GM23338 (cell line): ENCODE data around the gene CT47C1. TPM values are rescaled to one million over a fixed set of nuclear protein-coding genes. Genes with fewer than 3 reads are reported as not detected.

Source experiments
- ATAC-seq: fragments of 200-7000 bp; cut with Tn5 transposase; 3 replicates; pipeline ENCODE4 v1.9.1; 2020
- DNase-seq: peaks from one replicate; pipeline ENCODE4 v3.0.0-alpha.2; 2015; ENCODE audit warnings: low spot score
- H2AFZ ChIP-seq: fragments of 200-600 bp; sonication (generic); 2 replicates; pipeline ENCODE4 v1.8.0; 2016; ENCODE audit warnings: antibody characterized with exemption, mild to moderate bottlenecking, moderate library complexity
- H3F3A ChIP-seq: fragments of 200-600 bp; sonication (generic); replicated peaks from 2 replicates; pipeline ENCODE4 v1.8.0; 2017; ENCODE audit warnings: antibody characterized with exemption, mixed run types, low read depth
- H3K27ac ChIP-seq: fragments of 200-600 bp; sonication (generic); 2 replicates; pipeline ENCODE4 v1.6.1; 2016; ENCODE audit warnings: low read depth
- H3K27me3 ChIP-seq: fragments of 200-600 bp; sonication (generic); 2 replicates; pipeline ENCODE4 v1.8.0; 2016; ENCODE audit warnings: mild to moderate bottlenecking, mixed run types, moderate library complexity; ENCODE audit not compliant: insufficient read depth
- H3K36me3 ChIP-seq: fragments of 200-600 bp; sonication (generic); 2 replicates; pipeline ENCODE4 v1.8.0; 2016; ENCODE audit warnings: mild to moderate bottlenecking; ENCODE audit not compliant: insufficient read depth
- H3K4me1 ChIP-seq: fragments of 200-600 bp; sonication (generic); 2 replicates; pipeline ENCODE4 v1.8.0; 2016; ENCODE audit warnings: mild to moderate bottlenecking, moderate library complexity; ENCODE audit not compliant: insufficient read depth
- H3K4me2 ChIP-seq: fragments of 200-600 bp; sonication (generic); 2 replicates; pipeline ENCODE4 v1.7.1; 2017; ENCODE audit warnings: mixed run types
- H3K4me3 ChIP-seq: fragments of 200-600 bp; sonication (generic); 2 replicates; pipeline ENCODE4 v1.6.1; 2016; ENCODE audit warnings: mixed run types
- H3K79me2 ChIP-seq: fragments of 200-600 bp; sonication (generic); replicated peaks from 2 replicates; pipeline ENCODE4 v1.8.0; 2017; ENCODE audit warnings: mild to moderate bottlenecking; ENCODE audit not compliant: insufficient read depth
- H3K9me2 ChIP-seq: fragments of 200-600 bp; sonication (generic); 2 replicates; pipeline ENCODE4 v1.8.0; 2017; ENCODE audit not compliant: insufficient read depth
- H4K20me1 ChIP-seq: fragments of 200-600 bp; sonication (generic); replicated peaks from 2 replicates; pipeline ENCODE4 v1.8.0; 2017; ENCODE audit warnings: mild to moderate bottlenecking; ENCODE audit not compliant: insufficient read depth
- H3K27ac Mint-ChIP-seq: 2 replicates; pipeline ENCODE4 v1.8.0; 2020; ENCODE audit warnings: inconsistent platforms, mild to moderate bottlenecking, moderate library complexity, mixed read lengths
- H3K27me3 Mint-ChIP-seq: 3 replicates; pipeline ENCODE4 v1.8.0; 2022; ENCODE audit warnings: low read depth, mild to moderate bottlenecking, moderate library complexity, mixed read lengths, inconsistent platforms; ENCODE audit not compliant: insufficient read depth, poor library complexity
- H3K36me3 Mint-ChIP-seq: 3 replicates; pipeline ENCODE4 v1.8.0; 2021; ENCODE audit warnings: low read depth, mild to moderate bottlenecking, inconsistent platforms, moderate library complexity, mixed read lengths
- H3K4me1 Mint-ChIP-seq: 3 replicates; pipeline ENCODE4 v1.8.0; 2020; ENCODE audit warnings: mild to moderate bottlenecking, inconsistent platforms, mixed read lengths
- H3K4me3 Mint-ChIP-seq: 3 replicates; pipeline ENCODE4 v1.8.0; 2021; ENCODE audit warnings: moderate library complexity, mild to moderate bottlenecking, inconsistent platforms, mixed read lengths
- H3K9me3 Mint-ChIP-seq: 3 replicates; pipeline ENCODE4 v1.8.0; 2020; ENCODE audit warnings: moderate library complexity, mild to moderate bottlenecking, inconsistent platforms, mixed read lengths
- EZH2 ChIP-seq: fragments of 200-600 bp; sonication (generic); IDR thresholded peaks from one replicate; pipeline ENCODE4 v1.8.0; 2017; ENCODE audit warnings: antibody characterized with exemption, mild to moderate bottlenecking, low read depth; ENCODE audit not compliant: unreplicated experiment
- EZH2phosphoT487 ChIP-seq: fragments of 200-600 bp; sonication (generic); IDR thresholded peaks from one replicate; pipeline ENCODE4 v1.8.1; 2018; ENCODE audit warnings: antibody characterized with exemption; ENCODE audit not compliant: unreplicated experiment
- JUNB ChIP-seq: IDR thresholded peaks from one replicate; pipeline ENCODE4 v1.6.1; 2016; ENCODE audit warnings: antibody characterized with exemption; ENCODE audit not compliant: unreplicated experiment
- POLR2AphosphoS5 ChIP-seq: IDR thresholded peaks from 2 replicates; pipeline ENCODE4 v1.6.1; 2016; ENCODE audit warnings: antibody characterized with exemption, low read depth
- STAT1 ChIP-seq: IDR thresholded peaks from one replicate; pipeline ENCODE4 v1.6.1; 2016; ENCODE audit warnings: antibody characterized with exemption; ENCODE audit not compliant: unreplicated experiment
- ZNF114 ChIP-seq: fragments of 250-450 bp; sonication (Bioruptor Pico); IDR thresholded peaks from 2 replicates; pipeline ENCODE4 v1.5.0; 2020; ENCODE audit warnings: mild to moderate bottlenecking, moderate library complexity
- ZNF331 ChIP-seq: fragments of 250-450 bp; sonication (Bioruptor Pico); IDR thresholded peaks from 2 replicates; pipeline ENCODE4 v1.5.0; 2020; ENCODE audit warnings: low read depth, mild to moderate bottlenecking, moderate library complexity
- polyA plus RNA-seq: library from polyadenylated mRNA; unstranded; fragments of >200 nt; fragmentation: Nextera tagmentation; extraction: Ambion mirVana; gene quantifications from 2 replicates; pipeline ENCODE4 v1.2.1, GENCODE V29; 2016
- total RNA-seq: library from RNA; depleted of rRNA; stranded (reverse); fragments of >200 nt; shearing (Covaris generic); gene quantifications from 2 replicates; pipeline ENCODE4 v1.2.3, GENCODE V29; 2014
- TF ChIP-seq, protein P1 (sequence below): IDR thresholded peaks from one replicate; pipeline ENCODE4 v1.6.1; 2018; ENCODE audit warnings: antibody characterized with exemption; ENCODE audit not compliant: unreplicated experiment
- TF ChIP-seq, protein P2 (sequence below): fragments of 250-450 bp; sonication (Bioruptor Pico); IDR thresholded peaks from 2 replicates; pipeline ENCODE4 v1.5.0; 2020; ENCODE audit warnings: mild to moderate bottlenecking, moderate library complexity

CT47C1 gene
- total and polyA plus RNA-seq, 2 experiments from 2014 or later: not detected

DNA sequence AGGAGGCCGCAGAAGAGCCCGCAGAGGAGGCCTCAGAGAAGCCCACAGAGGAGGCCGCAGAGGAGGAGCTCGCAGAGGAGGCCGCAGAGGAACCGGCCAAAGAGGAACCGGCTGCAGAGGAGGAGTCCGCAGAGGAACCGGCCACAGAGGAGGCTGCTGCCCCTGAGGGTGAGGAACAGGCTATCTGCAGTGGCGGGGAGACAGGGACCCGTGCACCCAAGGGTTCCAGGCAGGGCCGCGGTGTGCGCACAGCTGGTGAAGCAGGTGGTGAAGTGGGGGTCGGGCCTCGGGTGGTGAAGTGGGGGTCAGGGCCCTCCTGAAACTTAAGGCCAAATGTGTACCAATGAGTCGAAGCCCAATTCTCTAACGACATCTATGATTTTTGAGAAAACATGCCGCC is 1.1 kb downstream of the CT47C1 start:
- Mint-ChIP-seq H3K27ac (no peak overlapping the region), H3K36me3 (no peaks in the 10 kb centered on the region), H3K4me3 (no peak overlapping the region), H3K4me1 (no peaks in the 10 kb centered on the region), H3K27me3 (peaks cover 4% of the 10 kb centered on the region), H3K9me3 (no peaks in the 10 kb centered on the region)
- no peaks in the 10 kb centered on the region for H3K36me3 ChIP-seq
- TF ChIP-seq STAT1 (no peak), JUNB (no peak), EZH2 (no peak), ZNF114 (CRISPR knock-in tag) (no peak), EZH2phosphoT487 (no peak), POLR2AphosphoS5 (no peak), ZNF331 (CRISPR knock-in tag) (no peak)
- TF ChIP-seq, protein P1, sequence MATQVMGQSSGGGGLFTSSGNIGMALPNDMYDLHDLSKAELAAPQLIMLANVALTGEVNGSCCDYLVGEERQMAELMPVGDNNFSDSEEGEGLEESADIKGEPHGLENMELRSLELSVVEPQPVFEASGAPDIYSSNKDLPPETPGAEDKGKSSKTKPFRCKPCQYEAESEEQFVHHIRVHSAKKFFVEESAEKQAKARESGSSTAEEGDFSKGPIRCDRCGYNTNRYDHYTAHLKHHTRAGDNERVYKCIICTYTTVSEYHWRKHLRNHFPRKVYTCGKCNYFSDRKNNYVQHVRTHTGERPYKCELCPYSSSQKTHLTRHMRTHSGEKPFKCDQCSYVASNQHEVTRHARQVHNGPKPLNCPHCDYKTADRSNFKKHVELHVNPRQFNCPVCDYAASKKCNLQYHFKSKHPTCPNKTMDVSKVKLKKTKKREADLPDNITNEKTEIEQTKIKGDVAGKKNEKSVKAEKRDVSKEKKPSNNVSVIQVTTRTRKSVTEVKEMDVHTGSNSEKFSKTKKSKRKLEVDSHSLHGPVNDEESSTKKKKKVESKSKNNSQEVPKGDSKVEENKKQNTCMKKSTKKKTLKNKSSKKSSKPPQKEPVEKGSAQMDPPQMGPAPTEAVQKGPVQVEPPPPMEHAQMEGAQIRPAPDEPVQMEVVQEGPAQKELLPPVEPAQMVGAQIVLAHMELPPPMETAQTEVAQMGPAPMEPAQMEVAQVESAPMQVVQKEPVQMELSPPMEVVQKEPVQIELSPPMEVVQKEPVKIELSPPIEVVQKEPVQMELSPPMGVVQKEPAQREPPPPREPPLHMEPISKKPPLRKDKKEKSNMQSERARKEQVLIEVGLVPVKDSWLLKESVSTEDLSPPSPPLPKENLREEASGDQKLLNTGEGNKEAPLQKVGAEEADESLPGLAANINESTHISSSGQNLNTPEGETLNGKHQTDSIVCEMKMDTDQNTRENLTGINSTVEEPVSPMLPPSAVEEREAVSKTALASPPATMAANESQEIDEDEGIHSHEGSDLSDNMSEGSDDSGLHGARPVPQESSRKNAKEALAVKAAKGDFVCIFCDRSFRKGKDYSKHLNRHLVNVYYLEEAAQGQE: no peak
- TF ChIP-seq, protein P2, sequence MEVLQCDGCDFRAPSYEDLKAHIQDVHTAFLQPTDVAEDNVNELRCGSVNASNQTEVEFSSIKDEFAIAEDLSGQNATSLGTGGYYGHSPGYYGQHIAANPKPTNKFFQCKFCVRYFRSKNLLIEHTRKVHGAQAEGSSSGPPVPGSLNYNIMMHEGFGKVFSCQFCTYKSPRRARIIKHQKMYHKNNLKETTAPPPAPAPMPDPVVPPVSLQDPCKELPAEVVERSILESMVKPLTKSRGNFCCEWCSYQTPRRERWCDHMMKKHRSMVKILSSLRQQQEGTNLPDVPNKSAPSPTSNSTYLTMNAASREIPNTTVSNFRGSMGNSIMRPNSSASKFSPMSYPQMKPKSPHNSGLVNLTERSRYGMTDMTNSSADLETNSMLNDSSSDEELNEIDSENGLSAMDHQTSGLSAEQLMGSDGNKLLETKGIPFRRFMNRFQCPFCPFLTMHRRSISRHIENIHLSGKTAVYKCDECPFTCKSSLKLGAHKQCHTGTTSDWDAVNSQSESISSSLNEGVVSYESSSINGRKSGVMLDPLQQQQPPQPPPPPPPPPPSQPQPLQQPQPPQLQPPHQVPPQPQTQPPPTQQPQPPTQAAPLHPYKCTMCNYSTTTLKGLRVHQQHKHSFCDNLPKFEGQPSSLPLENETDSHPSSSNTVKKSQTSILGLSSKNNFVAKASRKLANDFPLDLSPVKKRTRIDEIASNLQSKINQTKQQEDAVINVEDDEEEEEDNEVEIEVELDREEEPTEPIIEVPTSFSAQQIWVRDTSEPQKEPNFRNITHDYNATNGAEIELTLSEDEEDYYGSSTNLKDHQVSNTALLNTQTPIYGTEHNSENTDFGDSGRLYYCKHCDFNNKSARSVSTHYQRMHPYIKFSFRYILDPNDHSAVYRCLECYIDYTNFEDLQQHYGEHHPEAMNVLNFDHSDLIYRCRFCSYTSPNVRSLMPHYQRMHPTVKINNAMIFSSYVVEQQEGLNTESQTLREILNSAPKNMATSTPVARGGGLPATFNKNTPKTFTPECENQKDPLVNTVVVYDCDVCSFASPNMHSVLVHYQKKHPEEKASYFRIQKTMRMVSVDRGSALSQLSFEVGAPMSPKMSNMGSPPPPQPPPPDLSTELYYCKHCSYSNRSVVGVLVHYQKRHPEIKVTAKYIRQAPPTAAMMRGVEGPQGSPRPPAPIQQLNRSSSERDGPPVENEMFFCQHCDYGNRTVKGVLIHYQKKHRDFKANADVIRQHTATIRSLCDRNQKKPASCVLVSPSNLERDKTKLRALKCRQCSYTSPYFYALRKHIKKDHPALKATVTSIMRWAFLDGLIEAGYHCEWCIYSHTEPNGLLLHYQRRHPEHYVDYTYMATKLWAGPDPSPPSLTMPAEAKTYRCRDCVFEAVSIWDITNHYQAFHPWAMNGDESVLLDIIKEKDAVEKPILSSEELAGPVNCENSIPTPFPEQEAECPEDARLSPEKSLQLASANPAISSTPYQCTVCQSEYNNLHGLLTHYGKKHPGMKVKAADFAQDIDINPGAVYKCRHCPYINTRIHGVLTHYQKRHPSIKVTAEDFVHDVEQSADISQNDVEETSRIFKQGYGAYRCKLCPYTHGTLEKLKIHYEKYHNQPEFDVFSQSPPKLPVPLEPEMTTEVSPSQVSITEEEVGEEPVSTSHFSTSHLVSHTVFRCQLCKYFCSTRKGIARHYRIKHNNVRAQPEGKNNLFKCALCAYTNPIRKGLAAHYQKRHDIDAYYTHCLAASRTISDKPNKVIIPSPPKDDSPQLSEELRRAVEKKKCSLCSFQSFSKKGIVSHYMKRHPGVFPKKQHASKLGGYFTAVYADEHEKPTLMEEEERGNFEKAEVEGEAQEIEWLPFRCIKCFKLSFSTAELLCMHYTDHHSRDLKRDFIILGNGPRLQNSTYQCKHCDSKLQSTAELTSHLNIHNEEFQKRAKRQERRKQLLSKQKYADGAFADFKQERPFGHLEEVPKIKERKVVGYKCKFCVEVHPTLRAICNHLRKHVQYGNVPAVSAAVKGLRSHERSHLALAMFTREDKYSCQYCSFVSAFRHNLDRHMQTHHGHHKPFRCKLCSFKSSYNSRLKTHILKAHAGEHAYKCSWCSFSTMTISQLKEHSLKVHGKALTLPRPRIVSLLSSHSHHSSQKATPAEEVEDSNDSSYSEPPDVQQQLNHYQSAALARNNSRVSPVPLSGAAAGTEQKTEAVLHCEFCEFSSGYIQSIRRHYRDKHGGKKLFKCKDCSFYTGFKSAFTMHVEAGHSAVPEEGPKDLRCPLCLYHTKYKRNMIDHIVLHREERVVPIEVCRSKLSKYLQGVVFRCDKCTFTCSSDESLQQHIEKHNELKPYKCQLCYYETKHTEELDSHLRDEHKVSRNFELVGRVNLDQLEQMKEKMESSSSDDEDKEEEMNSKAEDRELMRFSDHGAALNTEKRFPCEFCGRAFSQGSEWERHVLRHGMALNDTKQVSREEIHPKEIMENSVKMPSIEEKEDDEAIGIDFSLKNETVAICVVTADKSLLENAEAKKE (CRISPR knock-in tag): no peak
- ATAC-seq (no peak), DNase-seq (no peak)
- no peaks in the 10 kb centered on the region for H3K27me3 ChIP-seq
- H3K9me2 ChIP-seq: no peaks in the 10 kb centered on the region
- H4K20me1 ChIP-seq: no peaks in the 10 kb centered on the region
- no peak overlapping the region for H3K27ac ChIP-seq
- no peaks in the 10 kb centered on the region for H3K79me2 ChIP-seq
- no peak overlapping the region for H3K4me2 ChIP-seq
- H3K4me3 ChIP-seq: no peak overlapping the region
- H3F3A ChIP-seq: no peaks in the 10 kb centered on the region
- no peaks in the 10 kb centered on the region for H3K4me1 ChIP-seq
- H2AFZ ChIP-seq: no peak overlapping the region
